Liver (tissue), 9 donors: Measurements from ENCODE around the gene TMEM178B. TPM values are rescaled to one million over a fixed set of nuclear protein-coding genes. Genes with fewer than 3 reads are reported as not detected.

ENCODE experiments used
- DNase-seq: peaks from one replicate; pipeline ENCODE4 v3.0.0-alpha.2; 2017; ENCODE audit warnings: low spot score
- H3K27ac ChIP-seq, 2 donors: one replicate each; pipeline ENCODE4 v1.7.0; 2013; ENCODE audit warnings: inconsistent platforms in 2 of 2, low read length in 2 of 2, control low read depth in 1 of 2, low read depth in 1 of 2, mild to moderate bottlenecking in 1 of 2
- H3K27me3 ChIP-seq, 4 donors: one replicate each; pipeline versions ENCODE4 v1.6.1 to v1.7.0; 2013; ENCODE audit warnings: low read length in 3 of 4, inconsistent platforms in 1 of 4, mild to moderate bottlenecking in 1 of 4, moderate library complexity in 1 of 4; ENCODE audit not compliant: control insufficient read depth in 4 of 4, insufficient read depth in 4 of 4
- H3K36me3 ChIP-seq, 4 donors: one replicate each; pipeline versions ENCODE4 v1.6.1 to v1.7.0; 2013; ENCODE audit warnings: low read length in 3 of 4, mild to moderate bottlenecking in 3 of 4, low read depth in 1 of 4, moderate library complexity in 1 of 4; ENCODE audit not compliant: control insufficient read depth in 4 of 4, insufficient read depth in 3 of 4
- H3K4me1 ChIP-seq, 4 donors: one replicate each; pipeline versions ENCODE4 v1.6.1 to v1.7.0; 2013; ENCODE audit warnings: low read length in 3 of 4, mild to moderate bottlenecking in 3 of 4, moderate library complexity in 1 of 4; ENCODE audit not compliant: control insufficient read depth in 4 of 4, insufficient read depth in 4 of 4
- H3K4me3 ChIP-seq, 3 donors: one replicate each; pipeline versions ENCODE4 v1.6.1 to v1.7.0; 2013; ENCODE audit warnings: low read length in 3 of 3, control low read depth in 1 of 3, low read depth in 1 of 3, mild to moderate bottlenecking in 1 of 3
- H3K9ac ChIP-seq, 2 donors: one replicate each; pipeline ENCODE4 v1.7.0; 2013; ENCODE audit warnings: low read length in 2 of 2, mild to moderate bottlenecking in 2 of 2, moderate library complexity in 2 of 2, control low read depth in 1 of 2, low read depth in 1 of 2
- H3K9me3 ChIP-seq, 4 donors: one replicate each; pipeline versions ENCODE4 v1.6.1 to v1.7.0; 2013; ENCODE audit warnings: low read length in 3 of 4; ENCODE audit not compliant: control insufficient read depth in 4 of 4
- ATF3 ChIP-seq: IDR thresholded peaks from 2 replicates; pipeline ENCODE4 v1.6.1; 2016; ENCODE audit warnings: antibody characterized with exemption
- EGR1 ChIP-seq, 2 donors: IDR thresholded peaks; 2 replicates each; pipeline ENCODE4 v1.6.1; 2016 to 2018; ENCODE audit warnings: antibody characterized with exemption in 2 of 2, low read depth in 2 of 2
- FOXA1 ChIP-seq: IDR thresholded peaks from 2 replicates; pipeline ENCODE4 v1.6.1; 2016; ENCODE audit warnings: antibody characterized with exemption
- FOXA2 ChIP-seq: IDR thresholded peaks from 2 replicates; pipeline ENCODE4 v1.6.1; 2016; ENCODE audit warnings: antibody characterized with exemption
- GABPA ChIP-seq, 2 donors: IDR thresholded peaks in 1 of 2; conservative IDR thresholded peaks in 1 of 2; 2 replicates each; pipeline ENCODE4 v1.6.1; 2016; ENCODE audit warnings: antibody characterized with exemption in 2 of 2, mild to moderate bottlenecking in 1 of 2, moderate library complexity in 1 of 2
- HNF4A ChIP-seq, 2 donors: conservative IDR thresholded peaks; 2 replicates each; pipeline ENCODE4 v1.6.1; 2016; ENCODE audit warnings: antibody characterized with exemption in 2 of 2, mild to moderate bottlenecking in 2 of 2
- JUND ChIP-seq, 2 donors: IDR thresholded peaks; 2 replicates each; pipeline ENCODE4 v1.6.1; 2016; ENCODE audit warnings: antibody characterized with exemption in 2 of 2
- MAX ChIP-seq: IDR thresholded peaks from 2 replicates; pipeline ENCODE4 v1.6.1; 2016; ENCODE audit warnings: antibody characterized with exemption
- NR2F2 ChIP-seq: IDR thresholded peaks from 2 replicates; pipeline ENCODE4 v1.6.1; 2016; ENCODE audit warnings: antibody characterized with exemption
- REST ChIP-seq: IDR thresholded peaks from 2 replicates; pipeline ENCODE4 v1.6.1; 2016; ENCODE audit warnings: antibody characterized with exemption, mild to moderate bottlenecking
- RXRA ChIP-seq, 2 donors: IDR thresholded peaks; 2 replicates each; pipeline ENCODE4 v1.6.1; 2017 to 2018; ENCODE audit warnings: antibody characterized with exemption in 2 of 2, mild to moderate bottlenecking in 1 of 2
- SP1 ChIP-seq: IDR thresholded peaks from 2 replicates; pipeline ENCODE4 v1.6.1; 2018; ENCODE audit warnings: antibody characterized with exemption, mild to moderate bottlenecking
- TAF1 ChIP-seq: conservative IDR thresholded peaks from 2 replicates; pipeline ENCODE4 v1.6.1; 2016; ENCODE audit warnings: antibody characterized with exemption, mild to moderate bottlenecking
- YY1 ChIP-seq: IDR thresholded peaks from 2 replicates; pipeline ENCODE4 v1.6.1; 2016; ENCODE audit warnings: antibody characterized with exemption, mild to moderate bottlenecking
- ZBTB33 ChIP-seq: IDR thresholded peaks from 2 replicates; pipeline ENCODE4 v1.6.1; 2016; ENCODE audit warnings: antibody characterized with exemption
- WGBS: extraction: QIAGEN DNeasy Blood & Tissue Kit; methylation state at CpG from one replicate; pipeline ENCODE4 v1.1.7; 2013; 5-methylcytosine and 5-hydroxymethylcytosine counted together
- polyA plus RNA-seq, 2 donors: library from polyadenylated mRNA; stranded (reverse) in 1 of 2; unstranded in 1 of 2; fragments of 200-250 nt in 1 of 2; fragments of >200 nt in 1 of 2; fragmentation: Nextera tagmentation in 1 of 2; extraction: Ambion mirVana in 1 of 2; gene quantifications; one replicate each; pipeline versions ENCODE4 v1.2.1 to v1.2.3, GENCODE V29; 2013 to 2015
- total RNA-seq, 2 donors: library from RNA; depleted of rRNA; stranded (reverse); fragments of >200 nt; gene quantifications; one replicate each; pipeline ENCODE4 v1.2.3, GENCODE V29; 2014
- donor health status: healthy.
- donor health status: healthy.
- donor health status: healthy.
- donor health status: healthy.
- donor health status: healthy.

Gene TMEM178B
- total and polyA plus RNA-seq, 4 donors: under 0.01 to 0.02 (median under 0.01) TPM; not detected in 1

GRCh38 chr7:141320287-141320686, 246.4 kb downstream of the TMEM178B start:
- H3K9me3 ChIP-seq: no peaks in the 10 kb centered on the region
- H3K4me3 ChIP-seq: no peak overlapping the region
- no peak for DNase-seq
- H3K27ac ChIP-seq: no peak overlapping the region
- H3K9ac ChIP-seq: no peak overlapping the region
- TF ChIP-seq FOXA2 (no peak), GABPA (IDR thresholded peaks at IDR 0.05 in 1 of 2, conservative IDR thresholded peaks at IDR 0.05 in 1 of 2) (no peak), TAF1 (no peak)
- H3K4me1 ChIP-seq: peaks cover 0 to 5% (median 3%) of the 10 kb centered on the region in 4 donors
- no peaks in the 10 kb centered on the region for H3K27me3 ChIP-seq
- no peaks in the 10 kb centered on the region for H3K36me3 ChIP-seq
- 83% methylated on average over 3 of the region's 3 CpGs for WGBS

GRCh38 chr7:141322383-141322782, 248.5 kb downstream of the TMEM178B start:
- TF ChIP-seq ZBTB33 (no peak), JUND (IDR thresholded peaks at IDR 0.05) (peak in 1 of 2 donors; percentile 15), RXRA (IDR thresholded peaks at IDR 0.05) (peak; percentile 41 to 79), YY1 (no peak), HNF4A (conservative IDR thresholded peaks at IDR 0.05) (peak; percentile 32 to 69), SP1 (peak; percentile 28)

GRCh38 chr7:141323826-141324225, 250.0 kb downstream of the TMEM178B start:
- WGBS: 87% methylated on average over 4 of the region's 4 CpGs
- no peaks in the 10 kb centered on the region for H3K9me3 ChIP-seq
- DNase-seq: no peak
- peaks cover 0 to 5% (median 3%) of the 10 kb centered on the region in 4 donors for H3K4me1 ChIP-seq
- H3K27me3 ChIP-seq: no peaks in the 10 kb centered on the region
- no peaks in the 10 kb centered on the region for H3K36me3 ChIP-seq
- TF ChIP-seq MAX: no peak
- no peak for TF ChIP-seq NR2F2
- no peak for TF ChIP-seq EGR1 (IDR thresholded peaks at IDR 0.05; ENCODE audit: low read depth in 2 of 2)
- TF ChIP-seq ATF3: no peak
- no peak for TF ChIP-seq HNF4A (conservative IDR thresholded peaks at IDR 0.05)
- TF ChIP-seq FOXA2: no peak
- no peak for TF ChIP-seq FOXA1
- no peak for TF ChIP-seq REST
- no peak overlapping the region for H3K4me3 ChIP-seq
- H3K27ac ChIP-seq: no peak overlapping the region
- H3K9ac ChIP-seq: no peak overlapping the region

More at GRCh38 chr7:141322383-141322782, 248.5 kb downstream of the TMEM178B start:
- Histone ChIP-seq H3K9me3 (no peaks in the 10 kb centered on the region), H3K27ac (no peak overlapping the region), H3K27me3 (no peaks in the 10 kb centered on the region), H3K36me3 (no peaks in the 10 kb centered on the region), H3K9ac (no peak overlapping the region), H3K4me1 (peaks cover 0 to 5% (median 3%) of the 10 kb centered on the region in 4 donors), H3K4me3 (no peak overlapping the region)
- no peak for DNase-seq
- 47% methylated on average over 6 of the region's 6 CpGs for WGBS
